Subcutaneous adipose tissue (tissue), 4 donors: ENCODE data around the gene ADORA1. TPM values are rescaled to one million over a fixed set of nuclear protein-coding genes. Genes with fewer than 3 reads are reported as not detected.

ENCODE experiments used
- total RNA-seq, 4 donors: library from RNA; depleted of rRNA; stranded (reverse); fragments of >200 nt; gene quantifications; one replicate each; pipeline ENCODE4 v1.1.0, GENCODE V29; 2016
- TF ChIP-seq, protein P1 (sequence below): fragments of 450-650 bp; IDR thresholded peaks from one replicate; pipeline ENCODE4 v1.5.1; 2016; ENCODE audit warnings: low read depth, mild to moderate bottlenecking, control low read depth, antibody characterized with exemption, moderate library complexity

The ADORA1 gene
- total RNA-seq, 4 donors from 2014 or later: 0.33 to 8.3 (median 0.90) TPM

DNA sequence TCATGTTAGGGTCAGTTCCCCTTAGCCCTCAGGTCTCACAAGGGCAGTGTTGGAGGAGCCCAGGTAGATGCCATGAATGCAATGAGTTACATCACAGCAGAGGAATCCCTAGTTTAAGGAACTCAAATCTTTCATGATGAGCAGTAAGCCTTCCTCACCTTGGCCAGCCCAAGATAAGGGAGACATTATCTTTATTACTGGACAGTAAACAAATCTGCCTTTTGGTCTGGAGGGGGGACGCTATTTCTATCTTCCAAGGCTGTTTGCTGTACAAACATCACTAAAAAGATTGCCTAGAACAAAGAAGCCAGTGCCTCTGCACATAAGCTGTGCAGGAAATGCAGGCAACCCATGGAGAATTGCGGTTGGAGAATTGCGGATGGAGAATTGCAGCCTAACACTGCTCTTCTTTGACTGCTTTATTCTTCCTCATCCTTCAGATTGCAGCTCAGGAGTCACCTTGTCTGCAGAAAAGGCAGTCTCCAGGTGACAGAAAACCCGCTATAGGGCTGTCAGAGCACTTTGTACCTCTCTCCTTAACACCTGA lies 61.2 kb downstream of the ADORA1 start:
- TF ChIP-seq, protein P1, sequence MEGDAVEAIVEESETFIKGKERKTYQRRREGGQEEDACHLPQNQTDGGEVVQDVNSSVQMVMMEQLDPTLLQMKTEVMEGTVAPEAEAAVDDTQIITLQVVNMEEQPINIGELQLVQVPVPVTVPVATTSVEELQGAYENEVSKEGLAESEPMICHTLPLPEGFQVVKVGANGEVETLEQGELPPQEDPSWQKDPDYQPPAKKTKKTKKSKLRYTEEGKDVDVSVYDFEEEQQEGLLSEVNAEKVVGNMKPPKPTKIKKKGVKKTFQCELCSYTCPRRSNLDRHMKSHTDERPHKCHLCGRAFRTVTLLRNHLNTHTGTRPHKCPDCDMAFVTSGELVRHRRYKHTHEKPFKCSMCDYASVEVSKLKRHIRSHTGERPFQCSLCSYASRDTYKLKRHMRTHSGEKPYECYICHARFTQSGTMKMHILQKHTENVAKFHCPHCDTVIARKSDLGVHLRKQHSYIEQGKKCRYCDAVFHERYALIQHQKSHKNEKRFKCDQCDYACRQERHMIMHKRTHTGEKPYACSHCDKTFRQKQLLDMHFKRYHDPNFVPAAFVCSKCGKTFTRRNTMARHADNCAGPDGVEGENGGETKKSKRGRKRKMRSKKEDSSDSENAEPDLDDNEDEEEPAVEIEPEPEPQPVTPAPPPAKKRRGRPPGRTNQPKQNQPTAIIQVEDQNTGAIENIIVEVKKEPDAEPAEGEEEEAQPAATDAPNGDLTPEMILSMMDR: no peak

DNA sequence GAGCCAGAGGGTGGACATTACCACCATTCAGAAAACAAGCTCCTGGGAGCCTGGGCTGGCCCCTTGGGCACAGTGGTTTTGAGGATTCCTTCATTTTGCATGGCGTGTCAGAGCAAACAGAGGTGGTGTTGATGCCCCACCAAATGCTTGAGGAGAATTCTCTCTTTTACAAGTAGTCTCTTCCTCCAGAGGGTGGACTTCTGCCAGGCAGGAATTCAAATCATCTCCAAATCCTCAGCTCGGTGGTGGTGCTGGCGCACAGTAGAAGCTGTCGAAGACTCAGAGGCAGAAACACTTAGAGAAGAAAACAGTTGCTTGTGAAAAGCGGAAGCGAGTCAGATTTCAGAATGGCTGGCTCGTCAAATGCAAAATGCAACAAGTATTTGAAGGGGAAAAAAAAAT lies 62.4 kb downstream of the ADORA1 start:
- TF ChIP-seq, protein P1: no peak

DNA sequence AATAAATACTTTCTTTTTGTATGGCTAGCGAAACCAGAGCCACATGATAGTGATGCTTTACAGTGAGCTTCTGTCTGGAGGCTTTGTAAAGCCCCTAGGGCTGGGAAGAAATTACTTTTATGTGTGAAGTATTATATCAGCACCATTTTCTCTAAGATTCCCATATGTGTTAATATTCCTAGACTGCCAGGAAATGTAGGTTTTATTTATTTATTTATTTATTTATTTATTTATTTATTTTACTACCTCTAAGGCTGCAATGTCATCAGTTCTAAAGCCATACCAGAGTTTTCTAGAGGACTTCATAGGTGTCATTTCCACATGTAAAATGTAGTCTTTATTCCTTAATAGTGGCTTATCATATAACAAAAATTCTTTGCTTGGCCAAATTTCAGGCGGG lies 63.4 kb downstream of the ADORA1 start:
- TF ChIP-seq, protein P1: no peak

DNA sequence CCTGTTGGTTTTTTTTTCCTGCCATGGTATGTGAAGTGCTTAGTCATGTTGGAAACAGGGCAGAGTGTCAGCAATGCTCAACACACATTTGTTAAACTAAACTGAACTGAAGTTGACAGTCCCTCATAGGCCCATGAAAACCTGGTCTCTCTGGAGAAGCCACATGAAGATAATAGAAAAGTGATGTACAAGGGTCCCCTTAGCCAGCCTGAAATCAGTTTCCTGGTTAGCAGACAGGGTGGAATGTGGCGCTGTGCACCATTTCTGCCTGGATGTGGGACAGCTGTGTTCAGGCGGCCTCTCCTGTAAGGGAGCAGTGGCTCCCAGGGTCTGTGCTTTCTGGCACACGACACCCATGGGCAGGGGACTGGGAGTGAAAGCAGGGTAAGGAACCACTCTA lies 68.8 kb downstream of the ADORA1 start:
- TF ChIP-seq, protein P1: no peak

DNA sequence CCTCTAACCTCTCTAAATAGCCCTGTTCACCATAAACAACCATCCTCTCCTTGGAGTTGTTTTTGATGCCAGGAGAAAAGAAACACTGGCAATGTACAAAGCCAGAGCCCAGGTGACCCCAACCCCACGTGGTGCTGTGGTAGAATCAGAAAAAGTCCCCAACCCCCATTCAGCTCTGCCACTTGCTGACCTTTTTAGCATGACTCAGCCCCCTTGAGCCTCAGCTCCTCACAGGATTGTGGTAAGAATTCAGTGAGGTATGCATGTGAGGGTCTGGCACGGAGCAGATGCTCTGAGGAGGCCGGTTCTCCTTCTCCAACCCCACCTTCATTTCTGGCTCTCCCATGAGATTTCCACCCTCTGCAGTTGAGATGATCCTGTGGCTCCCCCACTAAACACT lies 70.1 kb downstream of the ADORA1 start:
- TF ChIP-seq, protein P1: no peak

DNA sequence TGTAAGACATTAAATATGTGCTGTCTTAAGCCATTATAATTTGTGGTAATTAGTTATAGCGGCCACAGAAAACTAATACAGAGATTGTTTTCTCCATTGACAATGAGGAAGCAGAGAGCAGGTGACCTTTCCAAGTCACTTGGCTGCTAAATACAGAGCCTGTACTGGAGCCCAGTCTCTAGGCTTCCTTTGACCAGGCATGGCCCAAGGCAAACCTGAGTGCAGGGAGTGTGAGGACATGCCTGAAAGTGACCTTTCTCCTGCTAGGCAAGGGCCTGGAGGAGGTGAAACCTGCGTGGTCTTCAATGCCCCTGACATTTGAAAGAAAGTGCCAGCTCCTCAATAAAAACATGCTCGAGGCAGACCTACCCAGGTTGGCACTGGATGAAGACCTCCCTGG lies 71.5 kb downstream of the ADORA1 start:
- TF ChIP-seq, protein P1: no peak

DNA sequence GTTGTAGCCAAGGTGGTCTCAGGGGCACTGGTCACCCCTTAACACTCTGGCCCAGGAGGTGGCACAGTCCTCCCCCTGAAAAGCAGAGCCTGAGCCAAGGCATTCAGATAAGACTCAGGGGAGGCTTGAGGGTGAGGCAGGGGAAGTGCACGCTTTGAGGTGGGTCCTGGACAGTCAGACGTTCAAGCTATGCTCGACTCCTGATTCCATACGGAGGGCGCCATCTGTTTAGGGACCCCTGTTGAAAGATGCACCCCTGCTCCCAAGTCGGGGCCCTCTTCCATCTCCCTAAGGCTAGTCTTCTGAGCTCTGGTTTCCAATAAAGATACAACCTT lies 71.9 kb downstream of the ADORA1 start:
- TF ChIP-seq, protein P1: no peak
